Thoracic aorta endothelial cell (primary cell): ENCODE results near the gene BHMT2. TPM values are rescaled to one million over a fixed set of nuclear protein-coding genes. Genes with fewer than 3 reads are reported as not detected.

Source experiments
- total RNA-seq: library from RNA; depleted of rRNA; stranded (reverse); fragments of >200 nt; gene quantifications from 2 replicates; pipeline ENCODE4 v1.2.3, GENCODE V29; 2012

The BHMT2 gene, protein sequence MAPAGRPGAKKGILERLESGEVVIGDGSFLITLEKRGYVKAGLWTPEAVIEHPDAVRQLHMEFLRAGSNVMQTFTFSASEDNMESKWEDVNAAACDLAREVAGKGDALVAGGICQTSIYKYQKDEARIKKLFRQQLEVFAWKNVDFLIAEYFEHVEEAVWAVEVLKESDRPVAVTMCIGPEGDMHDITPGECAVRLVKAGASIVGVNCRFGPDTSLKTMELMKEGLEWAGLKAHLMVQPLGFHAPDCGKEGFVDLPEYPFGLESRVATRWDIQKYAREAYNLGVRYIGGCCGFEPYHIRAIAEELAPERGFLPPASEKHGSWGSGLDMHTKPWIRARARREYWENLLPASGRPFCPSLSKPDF
- 0.13 and 0.22 TPM in 2 replicates for total RNA-seq

GRCh38 chr5:79069488-79070349, at the start of gene BHMT2, which contains the start of gene DMGDH:
TSS of gene BHMT2 (plus strand) at chr5:79069767. CDS start at chr5:79069783, 16 bp downstream.
TSS of gene DMGDH (minus strand) at chr5:79069674. CDS start at chr5:79069620, 54 bp downstream.

DNA sequence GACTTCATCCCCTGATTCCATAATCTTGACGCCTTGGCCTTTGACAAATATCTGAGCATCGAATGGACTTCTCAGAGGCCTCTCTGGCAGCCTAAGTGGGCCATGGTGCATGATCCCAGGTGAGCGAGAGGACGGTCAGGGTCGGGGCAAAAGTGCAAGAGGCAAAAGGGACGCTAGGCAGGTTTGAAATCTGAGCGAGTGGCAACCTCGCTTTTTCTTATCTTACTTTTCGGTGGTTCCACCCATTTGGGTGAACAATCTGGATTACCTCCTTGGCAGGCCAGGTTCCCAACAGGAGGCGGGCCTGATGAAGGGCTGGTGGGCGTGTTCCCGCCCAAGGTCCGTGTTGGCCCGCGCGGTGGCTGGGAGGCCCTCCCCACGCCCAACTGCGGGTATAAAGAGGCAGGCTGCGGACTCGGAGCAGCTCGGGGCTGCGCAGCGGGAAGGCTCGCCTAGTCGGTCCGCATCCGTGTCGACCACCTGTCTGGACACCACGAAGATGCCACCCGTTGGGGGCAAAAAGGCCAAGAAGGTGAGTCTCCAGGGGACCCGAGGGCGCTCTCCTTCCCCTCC, 41.9 kb downstream of the BHMT2 start, which contains the start of gene BHMT:
TSS of gene BHMT (plus strand) at position 423 of the 573 bp plus-strand sequence. CDS start at position 500, 77 bp downstream.

Other genes starting within 250 kb of the BHMT2 start
- 23.8 and 26.4 TPM in 2 replicates for gene ARSB, start 84.5 kb upstream of the BHMT2 start, total RNA-seq
- 0.07 TPM in 1 of 2 replicates, not detected in the other for gene DMGDH, start 93 bp upstream of the BHMT2 start, total RNA-seq
- not detected in 2 replicates for gene BHMT, start 42.0 kb downstream of the BHMT2 start, total RNA-seq
- 11.4 and 14.9 TPM in 2 replicates for gene JMY, start 166.4 kb downstream of the BHMT2 start, total RNA-seq